Activated CD4-positive, alpha-beta T cell treated with anti-CD3 and anti-CD28 coated beads, Interleukin-2, amount 50 U/mL, for 16 hours (primary cell): ENCODE results near the gene MTHFD2L.

Source experiments
- DNase-seq: peaks from one replicate; pipeline ENCODE4 v3.0.0-alpha.2; 2020

MTHFD2L gene

DNA sequence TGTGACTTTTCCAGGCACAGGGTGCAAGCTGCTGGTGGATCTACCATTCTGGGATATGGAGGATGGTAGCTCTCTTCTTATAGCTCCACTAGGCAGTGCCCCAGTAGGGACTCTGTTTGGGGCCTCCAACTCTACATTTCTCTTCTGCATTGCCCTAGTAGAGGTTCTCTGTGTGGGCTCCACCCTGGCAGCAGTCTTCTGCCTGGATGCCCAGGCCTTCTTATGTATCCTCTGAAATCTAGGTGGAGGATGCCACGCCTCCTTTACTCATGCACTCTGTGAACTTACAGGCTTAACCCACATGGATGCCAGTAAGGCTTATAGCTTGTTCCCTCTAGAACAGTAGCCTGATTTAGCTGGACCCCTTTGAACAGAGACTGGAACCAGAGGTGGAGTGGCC lies 186.1 kb downstream of the MTHFD2L start:
- no peak for DNase-seq
